ENCODE data around the gene ZNF599. TPM values are rescaled to one million over a fixed set of nuclear protein-coding genes. Genes with fewer than 3 reads are reported as not detected.

ZNF599 gene
- total and polyA plus RNA-seq, 2 of the 13 experiments (the other 11 are each of a cell fraction or from before 2014, with no cell fraction given), result 5.8 to 7.3 TPM

DNA sequence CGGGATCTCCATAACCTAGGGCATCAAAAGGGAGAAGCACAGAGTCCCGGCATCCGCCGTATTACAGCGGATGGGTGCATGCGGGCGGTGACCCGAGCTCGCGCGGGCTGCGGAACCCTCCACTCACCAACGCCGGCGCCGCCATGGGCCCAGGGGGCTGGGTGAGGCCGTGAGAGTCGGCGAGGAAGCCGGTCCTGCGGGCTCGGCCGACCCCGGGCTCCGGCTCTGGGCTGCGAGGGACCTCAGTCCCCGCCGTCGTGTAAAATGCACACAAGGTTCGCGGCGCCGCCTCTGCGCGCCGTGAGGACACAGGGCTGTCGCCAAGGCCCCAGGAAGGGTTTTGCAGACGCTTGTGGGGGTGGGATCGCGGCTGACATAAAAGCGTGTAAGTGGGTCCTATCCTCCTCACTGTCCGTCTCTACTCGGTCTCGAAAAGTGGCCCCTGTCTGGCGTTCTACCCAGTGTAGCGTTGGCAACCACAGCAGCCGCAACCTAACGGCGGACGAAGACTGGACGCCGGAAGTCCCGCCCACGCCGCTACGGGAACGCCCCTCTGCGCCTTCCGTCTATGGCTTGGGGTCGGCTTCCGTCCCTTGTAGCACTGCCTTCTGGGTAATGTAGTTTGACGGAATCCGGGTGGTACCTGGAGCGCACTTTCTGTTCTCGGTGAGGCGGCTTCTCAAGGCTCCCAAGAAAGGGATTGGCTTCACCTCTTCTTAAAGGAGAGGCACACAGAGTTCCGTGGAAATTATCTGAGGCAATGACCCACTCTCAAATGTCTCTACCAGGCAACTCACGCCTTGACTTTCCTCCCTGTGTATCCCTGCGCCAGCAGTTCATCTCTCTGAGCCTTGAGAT lies at the start of gene ZNF599 (continued):
- TF ChIP-seq, protein P1, sequence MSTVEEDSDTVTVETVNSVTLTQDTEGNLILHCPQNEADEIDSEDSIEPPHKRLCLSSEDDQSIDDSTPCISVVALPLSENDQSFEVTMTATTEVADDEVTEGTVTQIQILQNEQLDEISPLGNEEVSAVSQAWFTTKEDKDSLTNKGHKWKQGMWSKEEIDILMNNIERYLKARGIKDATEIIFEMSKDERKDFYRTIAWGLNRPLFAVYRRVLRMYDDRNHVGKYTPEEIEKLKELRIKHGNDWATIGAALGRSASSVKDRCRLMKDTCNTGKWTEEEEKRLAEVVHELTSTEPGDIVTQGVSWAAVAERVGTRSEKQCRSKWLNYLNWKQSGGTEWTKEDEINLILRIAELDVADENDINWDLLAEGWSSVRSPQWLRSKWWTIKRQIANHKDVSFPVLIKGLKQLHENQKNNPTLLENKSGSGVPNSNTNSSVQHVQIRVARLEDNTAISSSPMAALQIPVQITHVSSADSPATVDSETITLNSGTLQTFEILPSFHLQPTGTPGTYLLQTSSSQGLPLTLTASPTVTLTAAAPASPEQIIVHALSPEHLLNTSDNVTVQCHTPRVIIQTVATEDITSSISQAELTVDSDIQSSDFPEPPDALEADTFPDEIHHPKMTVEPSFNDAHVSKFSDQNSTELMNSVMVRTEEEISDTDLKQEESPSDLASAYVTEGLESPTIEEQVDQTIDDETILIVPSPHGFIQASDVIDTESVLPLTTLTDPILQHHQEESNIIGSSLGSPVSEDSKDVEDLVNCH (CRISPR knock-in tag; IDR thresholded peaks at IDR 0.05), result no peak
- TF ChIP-seq ZFAT (CRISPR knock-in tag; conservative IDR thresholded peaks at IDR 0.05) (no peak), RBAK (CRISPR knock-in tag; IDR thresholded peaks at IDR 0.05) (no peak), ZNF704 (CRISPR knock-in tag; IDR thresholded peaks at IDR 0.05; ENCODE audit: borderline replicate concordance) (0 out of 2 replicates have a peak, but pooled peaks have one; percentile 29), SPEN (CRISPR knock-in tag; IDR thresholded peaks at IDR 0.05; ENCODE audit: low read depth) (peak; percentile 86), KDM3A (CRISPR knock-in tag; IDR thresholded peaks at IDR 0.05; ENCODE audit: low read depth) (0 out of 2 replicates have a peak, but pooled peaks have one; percentile 22), ZMAT3 (CRISPR knock-in tag; conservative IDR thresholded peaks at IDR 0.05) (no peak), ZNF430 (CRISPR knock-in tag; IDR thresholded peaks at IDR 0.05) (peak; percentile 53; the same call in 1 of the 2 replicates), SIX1 (CRISPR knock-in tag; IDR thresholded peaks at IDR 0.05; ENCODE audit: borderline replicate concordance) (no peak), ZFP82 (CRISPR knock-in tag; IDR thresholded peaks at IDR 0.05; ENCODE audit: borderline replicate concordance) (no peak), TAF1 (CRISPR knock-in tag; IDR thresholded peaks at IDR 0.05) (peak; percentile 59; the same call in 1 of the 2 replicates), NONO (IDR thresholded peaks at IDR 0.05) (no peak), NONO (CRISPR knock-in tag; conservative IDR thresholded peaks at IDR 0.05) (no peak), ZBTB10 (CRISPR knock-in tag; IDR thresholded peaks at IDR 0.05; ENCODE audit: borderline replicate concordance) (no peak), KMT2A (CRISPR knock-in tag; IDR thresholded peaks at IDR 0.05) (peak; percentile 76; the same call in 1 of the 2 replicates), JDP2 (CRISPR knock-in tag; IDR thresholded peaks at IDR 0.05; ENCODE audit: borderline replicate concordance) (no peak)
- TF ChIP-seq, protein P2, sequence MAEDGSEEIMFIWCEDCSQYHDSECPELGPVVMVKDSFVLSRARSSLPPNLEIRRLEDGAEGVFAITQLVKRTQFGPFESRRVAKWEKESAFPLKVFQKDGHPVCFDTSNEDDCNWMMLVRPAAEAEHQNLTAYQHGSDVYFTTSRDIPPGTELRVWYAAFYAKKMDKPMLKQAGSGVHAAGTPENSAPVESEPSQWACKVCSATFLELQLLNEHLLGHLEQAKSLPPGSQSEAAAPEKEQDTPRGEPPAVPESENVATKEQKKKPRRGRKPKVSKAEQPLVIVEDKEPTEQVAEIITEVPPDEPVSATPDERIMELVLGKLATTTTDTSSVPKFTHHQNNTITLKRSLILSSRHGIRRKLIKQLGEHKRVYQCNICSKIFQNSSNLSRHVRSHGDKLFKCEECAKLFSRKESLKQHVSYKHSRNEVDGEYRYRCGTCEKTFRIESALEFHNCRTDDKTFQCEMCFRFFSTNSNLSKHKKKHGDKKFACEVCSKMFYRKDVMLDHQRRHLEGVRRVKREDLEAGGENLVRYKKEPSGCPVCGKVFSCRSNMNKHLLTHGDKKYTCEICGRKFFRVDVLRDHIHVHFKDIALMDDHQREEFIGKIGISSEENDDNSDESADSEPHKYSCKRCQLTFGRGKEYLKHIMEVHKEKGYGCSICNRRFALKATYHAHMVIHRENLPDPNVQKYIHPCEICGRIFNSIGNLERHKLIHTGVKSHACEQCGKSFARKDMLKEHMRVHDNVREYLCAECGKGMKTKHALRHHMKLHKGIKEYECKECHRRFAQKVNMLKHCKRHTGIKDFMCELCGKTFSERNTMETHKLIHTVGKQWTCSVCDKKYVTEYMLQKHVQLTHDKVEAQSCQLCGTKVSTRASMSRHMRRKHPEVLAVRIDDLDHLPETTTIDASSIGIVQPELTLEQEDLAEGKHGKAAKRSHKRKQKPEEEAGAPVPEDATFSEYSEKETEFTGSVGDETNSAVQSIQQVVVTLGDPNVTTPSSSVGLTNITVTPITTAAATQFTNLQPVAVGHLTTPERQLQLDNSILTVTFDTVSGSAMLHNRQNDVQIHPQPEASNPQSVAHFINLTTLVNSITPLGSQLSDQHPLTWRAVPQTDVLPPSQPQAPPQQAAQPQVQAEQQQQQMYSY (CRISPR knock-in tag; IDR thresholded peaks at IDR 0.05), result no peak
- TF ChIP-seq, protein P3, sequence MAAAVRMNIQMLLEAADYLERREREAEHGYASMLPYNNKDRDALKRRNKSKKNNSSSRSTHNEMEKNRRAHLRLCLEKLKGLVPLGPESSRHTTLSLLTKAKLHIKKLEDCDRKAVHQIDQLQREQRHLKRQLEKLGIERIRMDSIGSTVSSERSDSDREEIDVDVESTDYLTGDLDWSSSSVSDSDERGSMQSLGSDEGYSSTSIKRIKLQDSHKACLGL (CRISPR knock-in tag; IDR thresholded peaks at IDR 0.05), result peak; percentile 75

Data from HepG2 (cell line).